Jurkat, Clone E6-1 (cell line): ENCODE measurements around the gene BCAN.

Experiments
- DNase-seq: peaks from one replicate; pipeline ENCODE4 v3.0.0-alpha.2; 2011; ENCODE audit warnings: low read depth, low spot score
- H3K4me3 ChIP-seq: 2 replicates; pipeline ENCODE4 v1.5.1; 2011; ENCODE audit warnings: mild to moderate bottlenecking, low read length, control low read depth, moderate library complexity

BCAN gene

DNA sequence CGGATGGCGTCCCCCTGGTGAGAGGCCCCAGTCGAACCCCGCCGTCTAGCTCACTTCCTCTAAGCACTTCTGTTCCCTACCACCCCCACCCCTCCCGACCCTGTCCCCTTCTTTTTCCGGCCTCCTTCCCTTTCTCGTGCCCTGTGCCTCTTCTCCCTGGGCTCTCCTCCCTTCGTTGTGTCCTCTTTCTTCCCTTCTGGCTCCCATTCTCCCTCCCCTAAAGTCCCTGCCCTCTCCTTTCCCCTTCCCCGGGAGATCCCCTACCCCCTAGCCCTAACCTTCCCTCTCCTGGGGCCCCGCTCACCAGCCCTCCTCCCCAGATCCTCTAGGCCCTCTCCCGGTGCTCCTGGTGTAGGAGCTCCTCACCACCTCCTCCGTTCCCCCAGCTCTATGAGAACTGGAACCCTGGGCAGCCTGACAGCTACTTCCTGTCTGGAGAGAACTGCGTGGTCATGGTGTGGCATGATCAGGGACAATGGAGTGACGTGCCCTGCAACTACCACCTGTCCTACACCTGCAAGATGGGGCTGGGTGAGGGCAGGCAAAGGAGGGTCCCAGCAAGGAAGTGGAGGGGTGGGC is 15.9 kb downstream of the BCAN start:
- no peak overlapping the region for H3K4me3 ChIP-seq

DNA sequence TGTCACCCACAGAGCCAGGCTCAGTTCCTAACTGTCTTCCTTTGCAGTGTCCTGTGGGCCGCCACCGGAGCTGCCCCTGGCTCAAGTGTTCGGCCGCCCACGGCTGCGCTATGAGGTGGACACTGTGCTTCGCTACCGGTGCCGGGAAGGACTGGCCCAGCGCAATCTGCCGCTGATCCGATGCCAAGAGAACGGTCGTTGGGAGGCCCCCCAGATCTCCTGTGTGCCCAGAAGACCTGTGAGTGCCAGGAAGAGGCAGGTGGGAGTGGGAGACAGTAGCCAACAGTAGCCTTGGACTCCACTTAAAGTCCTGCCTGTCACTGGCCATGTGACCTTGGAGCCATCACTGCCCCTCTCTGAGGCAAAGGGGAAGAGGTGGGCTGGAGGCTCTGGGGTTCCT is 16.6 kb downstream of the BCAN start:
- DNase-seq = no peak
- H3K4me3 ChIP-seq = no peak overlapping the region

More for the DNA sequence above, 15.9 kb downstream of the BCAN start:
- no peak for DNase-seq

- no peak for DNase-seq
- no peak overlapping the region for H3K4me3 ChIP-seq
These were observed 17.1 kb downstream of the BCAN start for GRCh38 chr1:156658945-156659574.

DNA sequence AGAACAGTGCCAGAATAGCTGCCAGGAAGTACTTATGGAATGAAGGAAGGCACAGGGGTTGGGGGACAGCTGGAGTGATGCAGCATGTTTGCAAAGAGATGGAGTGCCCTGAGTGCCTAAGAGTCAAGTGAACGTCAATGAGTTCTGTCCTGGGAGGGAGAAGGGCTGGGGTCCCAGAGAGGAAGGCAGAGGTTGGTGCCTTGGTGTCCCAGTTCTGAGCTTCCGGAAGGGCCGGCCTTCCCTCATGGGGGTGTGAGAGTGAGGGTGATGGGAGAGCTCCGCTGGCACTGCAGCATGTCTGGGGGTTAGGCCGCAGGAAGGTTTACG is 17.7 kb downstream of the BCAN start:
- DNase-seq = no peak
- peak overlapping the region; percentile 21; the same call in 1 of the 2 replicates for H3K4me3 ChIP-seq

DNA sequence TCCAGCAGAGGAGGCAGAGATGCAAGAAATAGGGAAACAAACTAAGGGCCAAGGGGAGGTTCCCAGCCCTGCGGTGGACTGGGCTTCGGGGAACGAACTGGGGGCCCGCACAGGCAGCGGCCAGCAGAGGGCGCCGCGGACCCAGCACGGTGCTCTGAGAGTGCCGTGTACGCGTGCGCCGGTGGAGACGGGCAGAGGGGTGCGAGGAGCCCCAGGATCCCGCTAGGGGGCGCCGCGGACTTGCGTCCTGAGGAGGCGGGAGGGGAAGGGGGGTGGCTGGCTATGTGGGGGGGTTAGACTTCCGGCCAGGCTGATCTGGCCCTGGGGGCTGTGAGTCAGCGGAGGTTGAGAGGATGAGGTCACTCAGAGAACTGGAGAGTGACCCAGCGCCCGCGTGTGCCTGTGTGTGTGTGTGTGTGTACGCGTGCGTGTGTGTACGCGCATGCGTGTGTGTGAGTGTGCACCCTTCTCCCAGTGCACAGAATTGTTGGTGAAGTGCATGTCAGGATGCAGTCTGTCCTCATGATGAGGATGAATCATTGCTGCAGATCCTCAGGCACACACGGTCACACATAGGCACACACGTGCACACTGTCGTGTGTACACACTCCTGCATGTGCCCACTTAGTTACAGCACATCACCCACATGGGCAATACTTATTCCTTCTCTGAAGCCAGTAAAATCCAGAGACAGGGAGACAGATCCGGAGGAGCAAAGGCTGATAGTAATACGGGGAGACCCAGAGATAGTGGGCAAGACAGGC is 18.3 kb downstream of the BCAN start:
- DNase-seq = peak; percentile 89
- peak overlapping the region; percentile 79 for H3K4me3 ChIP-seq

DNA sequence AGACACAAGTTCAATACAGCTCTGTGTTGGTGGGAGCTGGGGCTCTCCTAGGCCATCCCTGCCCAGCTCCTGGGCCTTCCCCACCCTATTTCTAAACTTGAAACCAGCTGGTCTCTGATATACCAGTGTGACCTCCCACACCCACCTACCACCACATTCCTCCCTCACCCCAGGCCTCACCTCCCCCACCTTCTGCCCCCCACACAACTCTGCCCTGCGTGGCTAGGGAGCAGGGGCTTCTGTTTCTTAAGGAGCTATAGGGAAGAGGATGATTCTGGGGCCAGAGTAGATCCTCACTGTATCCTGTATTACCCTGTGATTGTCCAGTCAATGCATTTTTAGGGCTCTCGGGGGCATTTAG is 18.8 kb downstream of the BCAN start:
- peak overlapping the region; percentile 79 for H3K4me3 ChIP-seq
- no peak for DNase-seq

GRCh38 chr1:156662005-156662799 is 20.3 kb downstream of the BCAN start:
- H3K4me3 ChIP-seq = peak overlapping the region; percentile 79
- no peak for DNase-seq

DNA sequence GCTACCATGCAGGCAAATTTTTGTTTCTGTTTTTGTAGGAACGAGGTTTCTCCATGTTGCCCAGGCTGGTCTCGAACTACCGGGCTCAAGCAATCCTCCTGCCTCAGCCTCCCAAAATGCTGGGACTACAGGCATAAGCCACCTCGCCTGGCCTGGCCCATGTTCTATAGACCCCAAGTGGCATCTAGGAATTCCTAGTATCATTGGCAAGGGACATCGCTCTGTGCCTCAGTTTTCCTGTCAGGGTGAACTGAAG is 20.8 kb downstream of the BCAN start:
- no peak for DNase-seq
- no peak overlapping the region for H3K4me3 ChIP-seq

DNA sequence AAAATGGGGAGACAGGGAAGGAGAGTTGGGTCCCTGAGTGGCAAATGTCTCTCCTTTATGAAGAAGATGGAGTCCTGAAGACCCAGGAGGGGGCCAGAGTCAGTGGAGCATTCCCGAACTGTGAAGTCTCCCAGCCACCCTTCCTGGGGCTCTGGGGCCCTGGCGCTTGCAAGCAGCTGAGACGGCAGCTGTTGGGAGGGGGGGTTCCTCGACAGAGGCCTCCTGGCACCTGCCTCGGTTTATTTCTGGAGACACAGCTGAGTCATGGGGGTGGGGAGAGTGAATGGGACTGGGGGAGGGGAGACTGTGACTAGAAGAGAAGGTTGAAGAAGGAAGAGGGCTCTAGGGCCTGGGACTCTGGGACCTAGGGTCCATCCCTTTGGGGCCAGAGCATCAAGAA is 21.3 kb downstream of the BCAN start:
- no peak overlapping the region for H3K4me3 ChIP-seq
- peak; percentile 52 for DNase-seq

- no peak overlapping the region for H3K4me3 ChIP-seq
- no peak for DNase-seq
These were observed 22.3 kb downstream of the BCAN start for GRCh38 chr1:156664046-156664766.

DNA sequence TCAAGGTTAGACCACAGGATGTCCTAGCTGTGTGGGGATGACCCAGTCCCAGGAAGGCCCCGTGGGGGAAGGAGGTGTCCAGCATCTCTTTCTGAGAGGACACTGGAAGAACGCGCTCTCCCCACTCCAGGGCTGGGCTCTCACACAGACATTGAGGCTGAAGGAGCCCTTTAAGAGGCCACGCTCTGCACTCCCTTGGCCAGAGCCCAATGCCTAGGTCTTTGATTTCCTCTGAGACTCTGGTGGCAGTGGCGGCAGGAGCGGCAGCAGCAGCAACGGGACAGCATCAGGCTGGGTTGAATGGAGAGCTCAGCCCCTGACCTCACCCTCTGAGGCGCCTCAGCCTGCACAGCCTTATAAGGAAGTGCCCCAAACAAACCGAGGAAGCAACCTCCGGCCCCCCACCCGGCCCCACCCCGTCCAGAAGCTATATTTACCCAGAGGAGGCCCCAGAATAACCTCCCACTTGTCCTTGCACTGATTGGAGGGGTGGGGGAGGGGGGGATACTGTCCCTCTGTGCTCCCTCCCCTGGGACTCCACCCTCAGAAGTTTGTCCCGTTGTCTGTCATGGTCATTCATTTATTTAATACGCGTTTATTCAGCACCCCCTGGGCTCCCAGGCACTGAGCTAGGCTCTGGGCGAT is 23.0 kb downstream of the BCAN start:
- H3K4me3 ChIP-seq = no peak overlapping the region
- DNase-seq = no peak

DNA sequence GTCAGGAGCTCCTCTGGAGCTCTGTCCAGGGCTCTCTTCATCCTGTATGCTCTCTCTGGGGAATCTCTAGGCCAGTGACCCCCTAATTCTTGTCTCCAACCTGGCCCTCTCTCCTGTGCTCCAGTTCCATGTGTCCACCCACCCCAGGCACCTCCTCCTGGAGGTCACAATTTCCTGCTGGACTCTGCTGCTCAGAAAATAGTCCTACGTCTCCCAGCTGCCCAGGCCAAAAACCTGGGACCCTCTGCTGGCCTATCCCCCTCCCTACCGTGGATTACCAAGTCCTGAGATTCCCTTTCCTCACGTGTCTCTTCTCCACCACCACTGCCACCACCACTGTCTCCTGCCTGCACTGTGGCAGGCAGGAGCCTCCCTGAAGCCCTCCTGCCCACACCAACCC is 23.6 kb downstream of the BCAN start:
- no peak overlapping the region for H3K4me3 ChIP-seq
- DNase-seq = no peak

DNA sequence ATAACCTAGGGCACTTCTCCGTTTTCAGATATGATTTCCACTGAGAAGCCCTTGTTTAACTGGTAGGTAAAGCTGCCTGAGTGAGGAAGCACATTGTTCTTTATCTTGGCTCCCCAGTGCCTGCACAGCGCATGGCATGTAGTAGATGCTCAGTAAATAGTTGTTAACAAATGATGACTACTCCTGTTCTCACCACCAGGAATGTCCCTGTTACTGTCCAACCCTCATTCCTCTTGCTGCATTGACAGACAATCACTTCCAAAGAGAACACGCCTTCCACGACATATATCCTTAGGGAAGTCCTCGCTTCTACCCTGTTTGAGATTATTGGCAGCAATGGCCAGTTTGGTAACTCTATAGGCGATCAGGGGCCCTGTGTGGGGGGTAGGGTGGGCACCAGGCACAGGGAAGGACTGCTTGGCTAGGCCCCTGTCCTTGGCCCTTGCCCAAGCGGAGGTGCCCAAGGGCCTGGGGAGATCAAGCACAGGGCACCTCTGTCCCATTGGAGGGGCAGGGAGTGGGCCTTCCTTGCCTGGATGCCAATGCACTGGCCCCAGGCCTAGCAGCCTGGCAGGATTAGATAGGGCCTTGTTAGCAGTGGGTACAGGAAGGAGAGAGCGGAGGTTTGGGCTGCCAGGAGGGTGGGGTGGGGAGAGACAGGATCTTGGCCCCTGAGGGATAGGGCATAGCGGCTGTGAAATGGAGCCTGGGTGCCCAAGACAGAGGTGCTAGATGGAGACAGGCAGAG is 25.1 kb downstream of the BCAN start:
- H3K4me3 ChIP-seq = no peak overlapping the region
- no peak for DNase-seq

GRCh38 chr1:156667610-156667967 is 25.7 kb downstream of the BCAN start:
- DNase-seq = no peak
- no peak overlapping the region for H3K4me3 ChIP-seq

DNA sequence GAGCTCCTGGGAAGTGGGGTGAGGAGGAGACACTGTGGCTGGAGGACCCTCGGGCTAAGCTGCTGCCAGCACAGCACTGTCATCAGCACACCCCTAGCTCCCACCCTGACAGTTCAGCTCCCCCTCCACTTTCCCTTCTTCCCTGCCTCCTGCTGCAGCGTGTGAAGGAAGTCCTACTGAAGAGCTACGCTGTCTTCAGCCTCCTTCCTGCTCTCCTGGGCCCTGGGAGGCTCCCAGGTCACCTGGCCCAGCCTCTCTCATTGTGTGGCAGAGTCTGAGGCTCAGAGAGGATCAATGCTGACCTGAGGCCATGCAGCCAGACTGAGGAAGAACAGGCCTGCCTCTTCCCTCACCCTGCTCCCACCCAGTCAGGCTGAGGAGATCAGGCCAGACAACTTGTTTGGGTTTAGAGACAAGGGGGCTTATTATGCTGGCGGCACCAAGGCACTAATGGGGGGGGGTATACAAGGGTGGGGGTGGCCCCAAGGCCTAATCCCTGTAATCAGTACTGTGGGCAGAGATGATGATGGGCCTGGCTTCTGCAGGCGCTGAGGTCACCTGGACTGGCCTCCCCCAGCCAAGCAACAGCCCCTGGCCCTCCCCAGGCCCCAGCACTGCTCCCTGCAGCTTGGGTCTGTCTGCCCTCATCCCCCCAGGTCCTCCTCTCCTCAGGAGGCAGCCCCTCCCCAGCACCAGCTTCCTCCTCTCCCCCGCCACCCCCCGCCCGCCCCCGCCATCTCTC is 26.2 kb downstream of the BCAN start:
- no peak overlapping the region for H3K4me3 ChIP-seq
- no peak for DNase-seq

DNA sequence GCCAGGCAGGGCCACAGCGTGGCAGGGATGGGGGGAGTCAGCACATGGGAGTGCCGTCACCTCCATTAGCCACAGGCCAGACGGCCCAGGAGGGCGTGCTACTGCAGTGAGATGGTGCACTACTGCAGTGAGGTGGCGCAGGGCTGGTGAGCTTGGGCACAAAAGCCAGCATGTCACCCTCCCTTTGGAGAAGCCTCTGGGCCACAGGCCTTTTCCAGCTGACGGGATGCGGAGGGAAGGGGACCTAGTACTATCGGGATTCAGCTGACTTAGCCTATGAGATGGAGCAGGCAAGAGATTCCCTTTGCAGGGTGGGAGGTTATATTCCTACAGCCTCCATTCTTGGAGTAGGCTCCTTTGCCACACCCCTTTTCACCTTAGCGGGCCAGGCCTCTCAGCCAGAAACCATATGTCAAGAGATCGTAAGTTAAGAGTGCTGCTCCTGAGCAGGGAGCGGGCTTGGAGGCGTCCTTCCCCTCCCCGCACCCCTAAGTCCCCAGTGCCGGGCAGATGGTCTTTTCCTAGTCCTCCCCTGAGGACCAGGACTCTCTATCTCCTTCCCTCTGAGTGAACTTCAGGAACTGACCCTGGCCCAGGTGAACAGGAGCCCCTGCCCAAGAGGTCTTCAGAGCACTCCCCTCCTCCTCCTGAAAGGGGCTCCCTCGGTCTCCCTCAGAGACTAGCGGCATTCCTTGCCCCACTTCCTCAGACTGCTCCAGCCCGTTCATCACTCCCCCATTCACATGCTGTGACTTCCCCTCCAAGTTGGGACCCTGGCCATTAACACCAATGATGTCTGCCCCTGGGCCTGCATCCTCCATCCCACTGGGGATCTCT is 27.1 kb downstream of the BCAN start:
- DNase-seq = no peak
- H3K4me3 ChIP-seq = no peak overlapping the region

DNA sequence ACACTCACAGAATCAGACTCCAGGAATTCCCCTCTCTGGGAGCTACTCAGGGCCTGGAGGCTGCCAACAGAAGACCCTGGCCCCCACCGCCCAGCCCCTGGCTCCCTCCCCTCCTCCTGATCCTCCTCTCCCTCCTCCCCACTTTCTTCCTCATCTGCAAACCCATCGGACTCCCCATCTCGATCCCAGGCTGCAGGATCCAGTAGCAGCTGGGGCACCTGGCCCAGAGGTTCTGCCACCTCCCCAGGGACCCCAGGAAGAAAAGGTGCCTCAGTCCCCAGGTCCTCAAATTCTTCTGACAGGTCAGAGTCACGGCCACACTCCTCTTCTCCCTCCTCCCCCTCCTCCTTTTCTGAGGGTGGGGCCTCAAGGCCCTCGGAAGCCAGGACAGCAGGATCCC is 27.9 kb downstream of the BCAN start:
- DNase-seq = no peak

More for the DNA sequence above, 27.9 kb downstream of the BCAN start:
- H3K4me3 ChIP-seq = no peak overlapping the region
